ENCODE measurements around the gene TINAG.

Gene TINAG

GRCh38 chr6:54274383-54274782 is 33.9 kb upstream of the TINAG start:
- Histone ChIP-seq H2AFZ (no peak overlapping the region), H3K79me2 (no peaks in the 10 kb centered on the region), H3K9ac (no peak overlapping the region), H3K27me3 (ENCODE audit: control insufficient read depth, insufficient read depth, low read length) (no peaks in the 10 kb centered on the region), H3K4me3 (ENCODE audit: low read depth, low read length) (no peak overlapping the region), H3K27ac (no peak overlapping the region), H3K4me1 (no peaks in the 10 kb centered on the region), H3K9me3 (ENCODE audit: control insufficient read depth, low read length) (no peaks in the 10 kb centered on the region), H3K4me2 (ENCODE audit: low read length) (no peak overlapping the region), H3K36me3 (ENCODE audit: control insufficient read depth, insufficient read depth, low read length) (no peaks in the 10 kb centered on the region)
- TF ChIP-seq CTCF (IDR thresholded peaks at IDR 0.05), result no peak

- TF ChIP-seq CTCF (IDR thresholded peaks at IDR 0.05), result no peak
- Histone ChIP-seq H3K9ac (no peak overlapping the region), H3K36me3 (ENCODE audit: control insufficient read depth, insufficient read depth, low read length) (no peaks in the 10 kb centered on the region), H3K79me2 (no peaks in the 10 kb centered on the region), H3K27ac (no peak overlapping the region), H3K27me3 (ENCODE audit: control insufficient read depth, insufficient read depth, low read length) (no peaks in the 10 kb centered on the region), H3K4me1 (no peaks in the 10 kb centered on the region), H2AFZ (no peak overlapping the region), H3K9me3 (ENCODE audit: control insufficient read depth, low read length) (no peaks in the 10 kb centered on the region), H3K4me3 (ENCODE audit: low read depth, low read length) (no peak overlapping the region), H3K4me2 (ENCODE audit: low read length) (no peak overlapping the region)
Measured at GRCh38 chr6:54282186-54282585, 26.1 kb upstream of the TINAG start.

- no peaks in the 10 kb centered on the region for H3K4me1 ChIP-seq
- no peak overlapping the region for H3K4me2 ChIP-seq (ENCODE audit: low read length)
- H3K9me3 ChIP-seq (ENCODE audit: control insufficient read depth, low read length), result no peaks in the 10 kb centered on the region
- H3K27me3 ChIP-seq (ENCODE audit: control insufficient read depth, insufficient read depth, low read length), result no peaks in the 10 kb centered on the region
- H3K9ac ChIP-seq, result no peak overlapping the region
- no peak overlapping the region for H2AFZ ChIP-seq
- H3K4me3 ChIP-seq (ENCODE audit: low read depth, low read length), result no peak overlapping the region
- H3K36me3 ChIP-seq (ENCODE audit: control insufficient read depth, insufficient read depth, low read length), result no peaks in the 10 kb centered on the region
- no peaks in the 10 kb centered on the region for H3K79me2 ChIP-seq
- TF ChIP-seq CTCF (IDR thresholded peaks at IDR 0.05), result no peak
- H3K27ac ChIP-seq, result no peak overlapping the region
Measured at GRCh38 chr6:54284161-54284860, 23.9 kb upstream of the TINAG start.

- Histone ChIP-seq H3K4me2 (ENCODE audit: low read length) (no peak overlapping the region), H3K4me3 (ENCODE audit: low read depth, low read length) (no peak overlapping the region), H3K9ac (no peak overlapping the region), H3K4me1 (no peaks in the 10 kb centered on the region), H2AFZ (no peak overlapping the region), H3K79me2 (no peaks in the 10 kb centered on the region), H3K36me3 (ENCODE audit: control insufficient read depth, insufficient read depth, low read length) (no peaks in the 10 kb centered on the region), H3K9me3 (ENCODE audit: control insufficient read depth, low read length) (no peaks in the 10 kb centered on the region), H3K27ac (no peak overlapping the region), H3K27me3 (ENCODE audit: control insufficient read depth, insufficient read depth, low read length) (no peaks in the 10 kb centered on the region)
- no peak for TF ChIP-seq CTCF (IDR thresholded peaks at IDR 0.05)
Measured at GRCh38 chr6:54285595-54285994, 22.6 kb upstream of the TINAG start.

GRCh38 chr6:54286141-54286540 is 22.1 kb upstream of the TINAG start:
- Histone ChIP-seq H3K79me2 (no peaks in the 10 kb centered on the region), H3K27me3 (ENCODE audit: control insufficient read depth, insufficient read depth, low read length) (no peaks in the 10 kb centered on the region), H3K9me3 (ENCODE audit: control insufficient read depth, low read length) (no peaks in the 10 kb centered on the region), H2AFZ (no peak overlapping the region), H3K4me1 (no peaks in the 10 kb centered on the region), H3K9ac (no peak overlapping the region), H3K27ac (no peak overlapping the region), H3K4me3 (ENCODE audit: low read depth, low read length) (no peak overlapping the region), H3K36me3 (ENCODE audit: control insufficient read depth, insufficient read depth, low read length) (no peaks in the 10 kb centered on the region), H3K4me2 (ENCODE audit: low read length) (no peak overlapping the region)
- no peak for TF ChIP-seq CTCF (IDR thresholded peaks at IDR 0.05)
